GM23248 (cell line): ENCODE data around the gene ZNF480.

Experiments
- EZH2 ChIP-seq: fragments of 200-600 bp; sonication (generic); IDR thresholded peaks from 2 replicates; pipeline ENCODE4 v1.6.1; 2018; ENCODE audit warnings: antibody characterized with exemption, mild to moderate bottlenecking; ENCODE audit not compliant: insufficient read depth, poor library complexity, severe bottlenecking
- EZH2phosphoT487 ChIP-seq: fragments of 200-600 bp; sonication (generic); IDR thresholded peaks from 2 replicates; pipeline ENCODE4 v1.6.1; 2018; ENCODE audit warnings: antibody characterized with exemption, moderate library complexity, mild to moderate bottlenecking, low read depth; ENCODE audit not compliant: insufficient read depth

DNA sequence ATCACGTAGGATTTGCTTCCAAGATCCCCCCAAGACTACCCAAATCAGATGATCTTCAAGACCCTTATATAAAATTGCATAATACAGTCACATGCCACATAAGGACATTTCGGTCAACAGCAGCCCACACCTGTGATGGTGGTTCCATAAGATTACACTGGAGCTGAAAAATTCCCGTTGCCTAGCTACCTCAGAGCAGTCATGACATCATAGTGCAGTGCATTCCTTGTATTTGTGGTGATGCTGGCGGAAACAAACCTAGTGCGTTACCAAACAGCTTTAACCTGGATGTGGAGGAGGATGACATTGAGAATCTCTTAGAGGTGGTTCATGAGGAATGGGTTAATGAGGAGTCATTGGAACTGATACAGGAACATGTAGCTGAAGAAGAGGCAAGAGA lies 22.8 kb upstream of the ZNF480 start:
- TF ChIP-seq EZH2 (no peak), EZH2phosphoT487 (no peak)
